Hindlimb muscle (tissue), 1 donor: ENCODE measurements around the gene ELK3. TPM values are rescaled to one million over a fixed set of nuclear protein-coding genes. Genes with fewer than 3 reads are reported as not detected.
"Not testable (repeated sequence)": the region's sequence is repeated elsewhere in the genome, so short reads cannot be mapped to it uniquely, and the experiment has no call there.

Experiments
- DNase-seq: peaks from one replicate; pipeline ENCODE4 v3.0.0-alpha.2; 2013
- polyA plus RNA-seq: library from polyadenylated mRNA; unstranded; fragments of 120-200 nt; gene quantifications from one replicate; pipeline ENCODE4 v1.2.1, GENCODE V29; 2013; ENCODE audit not compliant: insufficient read length

ELK3 gene
- polyA plus RNA-seq, 1 donor = 35.6 TPM

- no peak for DNase-seq
These were observed 117.0 kb downstream of the ELK3 start for GRCh38 chr12:96311191-96311590.

DNA sequence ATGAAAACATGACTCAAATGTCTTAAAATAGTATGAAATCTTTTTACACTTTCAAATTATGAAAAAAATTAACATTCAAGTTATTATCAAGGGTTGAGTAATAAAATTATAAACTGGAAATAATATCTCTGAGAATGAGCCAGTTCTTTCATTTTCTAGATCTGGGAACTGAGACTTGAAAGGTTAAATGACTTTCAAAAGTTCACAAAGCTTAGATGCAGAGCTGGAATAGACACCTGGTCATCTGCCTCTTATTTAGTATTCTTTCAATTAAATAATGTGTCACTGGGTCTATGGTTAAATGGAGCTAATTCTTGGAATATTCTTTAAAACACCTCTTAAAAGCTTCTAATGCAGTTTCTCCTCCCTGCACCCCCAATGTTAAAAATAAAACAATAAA lies 119.4 kb downstream of the ELK3 start:
- no peak for DNase-seq

DNA sequence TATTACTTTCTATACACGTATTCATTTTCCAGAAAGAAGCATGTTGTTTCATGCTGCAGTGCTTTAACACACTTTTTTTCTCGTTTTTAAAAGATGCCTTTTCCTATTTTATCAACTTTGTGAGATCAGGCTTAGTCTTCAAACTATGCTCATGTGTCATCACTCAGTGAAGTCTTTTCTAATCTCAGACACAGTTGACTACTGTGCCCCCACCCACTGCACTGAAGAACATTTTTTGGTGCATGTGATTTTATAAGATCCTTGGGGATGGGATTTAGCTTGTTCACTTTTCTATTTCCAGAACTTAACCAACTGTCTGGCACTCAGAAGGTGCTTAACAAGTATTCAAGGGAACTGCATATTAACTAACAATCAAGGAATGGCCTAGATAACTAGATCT lies 120.5 kb downstream of the ELK3 start:
- no peak for DNase-seq

DNA sequence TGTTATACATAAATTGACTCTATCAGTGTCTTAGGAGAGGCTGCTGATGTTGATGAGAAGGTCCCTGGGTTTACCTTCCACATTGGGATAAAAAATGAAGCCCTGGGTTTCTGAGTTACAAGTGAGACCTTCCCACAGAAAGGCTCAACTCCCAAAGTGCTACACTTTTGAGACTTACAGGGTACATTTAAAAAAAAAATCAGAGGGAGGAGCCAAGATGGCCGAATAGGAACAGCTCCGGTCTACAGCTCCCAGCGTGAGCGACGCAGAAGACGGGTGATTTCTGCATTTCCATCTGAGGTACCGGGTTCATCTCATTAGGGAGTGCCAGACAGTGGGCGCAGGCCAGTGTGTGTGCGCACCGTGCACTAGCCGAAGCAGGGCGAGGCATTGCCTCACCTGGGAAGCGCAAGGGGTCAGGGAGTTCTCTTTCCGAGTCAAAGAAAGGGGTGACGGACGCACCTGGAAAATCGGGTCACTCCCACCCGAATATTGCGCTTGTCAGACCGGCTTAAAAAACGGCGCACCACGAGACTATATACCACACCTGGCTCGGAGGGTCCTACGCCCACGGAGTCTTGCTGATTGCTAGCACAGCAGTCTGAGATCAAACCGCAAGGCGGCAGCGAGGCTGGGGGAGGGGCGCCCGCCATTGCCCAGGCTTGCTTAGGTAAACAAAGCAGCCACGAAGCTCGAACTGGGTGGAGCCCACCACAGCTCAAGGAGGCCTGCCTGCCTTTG lies 121.7 kb downstream of the ELK3 start:
- not testable (repeated sequence) for DNase-seq

- DNase-seq = not testable (repeated sequence)
These were observed 123.6 kb downstream of the ELK3 start for GRCh38 chr12:96317801-96318200.

Other genes starting within 250 kb of the ELK3 start
- 0.81 TPM for gene HAL, start 198.0 kb upstream of the ELK3 start, polyA plus RNA-seq
- 66.0 TPM for gene LTA4H, start 158.8 kb upstream of the ELK3 start, polyA plus RNA-seq
- 28.8 TPM for gene CDK17, start 206.1 kb downstream of the ELK3 start, polyA plus RNA-seq